Loucy (cell line): ENCODE data around the gene ATP1A4.

Experiments used
- H2AFZ ChIP-seq: fragments of 200-600 bp; sonication (generic); 2 replicates; pipeline ENCODE4 v1.6.0; 2016; ENCODE audit warnings: antibody characterized with exemption, mild to moderate bottlenecking, low read length, moderate library complexity
- H3F3A ChIP-seq: fragments of 200-600 bp; 2 replicates; pipeline ENCODE4 v1.6.0; 2016; ENCODE audit warnings: antibody characterized with exemption, low read depth, mild to moderate bottlenecking
- H3K27me3 ChIP-seq: fragments of 200-600 bp; sonication (generic); 2 replicates; pipeline ENCODE4 v1.6.1; 2014; ENCODE audit warnings: low read length, mild to moderate bottlenecking; ENCODE audit not compliant: insufficient read depth, poor library complexity, severe bottlenecking
- H3K36me3 ChIP-seq: fragments of 200-600 bp; sonication (generic); 2 replicates; pipeline ENCODE4 v1.6.1; 2016; ENCODE audit warnings: low read length; ENCODE audit not compliant: insufficient read depth
- H3K4me1 ChIP-seq: fragments of 200-600 bp; sonication (generic); 2 replicates; pipeline ENCODE4 v1.5.1; 2014; ENCODE audit warnings: low read length, mild to moderate bottlenecking; ENCODE audit not compliant: insufficient read depth, poor library complexity, severe bottlenecking
- H3K4me2 ChIP-seq: fragments of 200-600 bp; sonication (generic); 2 replicates; pipeline ENCODE4 v1.6.0; 2014; ENCODE audit warnings: antibody characterized with exemption, low read length, low read depth, mild to moderate bottlenecking; ENCODE audit not compliant: poor library complexity, severe bottlenecking
- H3K4me3 ChIP-seq: fragments of 200-600 bp; sonication (generic); 2 replicates; pipeline ENCODE4 v1.5.1; 2014; ENCODE audit warnings: low read length, mild to moderate bottlenecking, mixed read lengths; ENCODE audit not compliant: poor library complexity, severe bottlenecking
- H3K79me2 ChIP-seq: fragments of 200-600 bp; sonication (generic); 2 replicates; pipeline ENCODE4 v1.6.1; 2014; ENCODE audit warnings: low read length; ENCODE audit not compliant: insufficient read depth
- H3K9ac ChIP-seq: fragments of 200-600 bp; sonication (generic); 2 replicates; pipeline ENCODE4 v1.6.0; 2014; ENCODE audit warnings: mild to moderate bottlenecking, low read depth, low read length, moderate library complexity; ENCODE audit not compliant: poor library complexity, severe bottlenecking
- H3K9me2 ChIP-seq: fragments of 200-600 bp; sonication (generic); replicated peaks from 2 replicates; pipeline ENCODE4 v1.6.1; 2016; ENCODE audit warnings: low read depth, low read length, mixed read lengths
- H3K9me3 ChIP-seq: fragments of 200-600 bp; sonication (generic); 2 replicates; pipeline ENCODE4 v1.6.1; 2014; ENCODE audit warnings: mild to moderate bottlenecking, antibody characterized with exemption, low read length, low read depth; ENCODE audit not compliant: insufficient read depth
- H4K20me1 ChIP-seq: fragments of 200-600 bp; sonication (generic); 2 replicates; pipeline ENCODE4 v1.6.0; 2014; ENCODE audit warnings: antibody characterized with exemption, low read length, mild to moderate bottlenecking; ENCODE audit not compliant: insufficient read depth, poor library complexity, severe bottlenecking
- EZH2phosphoT487 ChIP-seq: fragments of 200-600 bp; IDR thresholded peaks from 2 replicates; pipeline ENCODE4 v1.6.1; 2018; ENCODE audit warnings: antibody characterized with exemption, mild to moderate bottlenecking, moderate library complexity, borderline replicate concordance
- TF ChIP-seq, protein P1 (sequence below): fragments of 200-600 bp; sonication (generic); conservative IDR thresholded peaks from 2 replicates; pipeline ENCODE4 v1.5.1; 2014; ENCODE audit warnings: mild to moderate bottlenecking, antibody characterized with exemption, low read length

ATP1A4 gene

DNA sequence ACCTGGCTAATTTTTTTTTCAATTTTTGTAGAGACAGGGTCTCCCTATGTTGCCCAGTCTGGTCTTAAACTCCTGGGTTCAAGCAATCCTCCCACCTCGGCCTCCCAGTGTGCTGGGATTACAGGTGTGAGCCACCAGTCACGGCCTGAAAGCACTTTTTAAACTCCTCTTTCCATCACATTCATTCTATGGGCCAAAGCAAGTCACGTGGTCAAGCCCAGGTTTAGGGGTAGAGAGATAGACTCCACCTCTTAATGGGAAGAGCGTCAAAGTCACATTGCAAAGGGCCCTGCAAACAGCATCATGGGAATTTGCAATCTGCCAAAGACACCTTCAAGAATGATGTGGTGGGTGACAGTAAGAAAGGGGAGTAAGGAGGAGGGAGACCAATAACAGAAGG lies 7.1 kb downstream of the ATP1A4 start:
- Histone ChIP-seq H3K9me3 (no peaks in the 10 kb centered on the region), H3K9ac (no peak overlapping the region), H3K9me2 (no peaks in the 10 kb centered on the region), H3K4me3 (no peak overlapping the region), H3K4me2 (no peak overlapping the region), H3K79me2 (no peaks in the 10 kb centered on the region), H2AFZ (no peak overlapping the region), H3K36me3 (no peaks in the 10 kb centered on the region), H3F3A (no peaks in the 10 kb centered on the region), H4K20me1 (no peaks in the 10 kb centered on the region), H3K4me1 (no peaks in the 10 kb centered on the region), H3K27me3 (no peaks in the 10 kb centered on the region)
- TF ChIP-seq EZH2phosphoT487, result no peak
- TF ChIP-seq, protein P1, sequence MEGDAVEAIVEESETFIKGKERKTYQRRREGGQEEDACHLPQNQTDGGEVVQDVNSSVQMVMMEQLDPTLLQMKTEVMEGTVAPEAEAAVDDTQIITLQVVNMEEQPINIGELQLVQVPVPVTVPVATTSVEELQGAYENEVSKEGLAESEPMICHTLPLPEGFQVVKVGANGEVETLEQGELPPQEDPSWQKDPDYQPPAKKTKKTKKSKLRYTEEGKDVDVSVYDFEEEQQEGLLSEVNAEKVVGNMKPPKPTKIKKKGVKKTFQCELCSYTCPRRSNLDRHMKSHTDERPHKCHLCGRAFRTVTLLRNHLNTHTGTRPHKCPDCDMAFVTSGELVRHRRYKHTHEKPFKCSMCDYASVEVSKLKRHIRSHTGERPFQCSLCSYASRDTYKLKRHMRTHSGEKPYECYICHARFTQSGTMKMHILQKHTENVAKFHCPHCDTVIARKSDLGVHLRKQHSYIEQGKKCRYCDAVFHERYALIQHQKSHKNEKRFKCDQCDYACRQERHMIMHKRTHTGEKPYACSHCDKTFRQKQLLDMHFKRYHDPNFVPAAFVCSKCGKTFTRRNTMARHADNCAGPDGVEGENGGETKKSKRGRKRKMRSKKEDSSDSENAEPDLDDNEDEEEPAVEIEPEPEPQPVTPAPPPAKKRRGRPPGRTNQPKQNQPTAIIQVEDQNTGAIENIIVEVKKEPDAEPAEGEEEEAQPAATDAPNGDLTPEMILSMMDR, result no peak

DNA sequence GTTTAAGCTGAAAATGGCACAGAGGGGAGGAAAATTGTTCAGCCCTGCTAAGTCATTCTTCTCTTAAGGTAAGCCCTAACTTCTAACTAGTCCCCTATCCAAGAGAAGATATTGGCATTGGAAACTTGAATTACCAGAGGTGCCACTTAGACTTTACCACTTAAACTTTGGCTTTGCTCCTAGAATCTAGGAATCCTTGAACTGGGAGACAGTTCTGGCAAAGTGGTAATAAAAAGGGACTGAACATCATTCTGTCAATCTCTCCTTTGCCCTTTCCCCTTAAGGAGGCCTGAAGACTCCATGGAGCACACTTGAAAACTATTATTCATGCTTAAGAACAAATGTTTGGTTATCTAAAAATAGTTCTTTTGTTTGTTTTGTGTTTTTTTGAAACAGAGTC lies 8.4 kb downstream of the ATP1A4 start:
- Histone ChIP-seq H3K4me1 (no peaks in the 10 kb centered on the region), H3K4me2 (no peak overlapping the region)
- no peak for TF ChIP-seq EZH2phosphoT487

DNA sequence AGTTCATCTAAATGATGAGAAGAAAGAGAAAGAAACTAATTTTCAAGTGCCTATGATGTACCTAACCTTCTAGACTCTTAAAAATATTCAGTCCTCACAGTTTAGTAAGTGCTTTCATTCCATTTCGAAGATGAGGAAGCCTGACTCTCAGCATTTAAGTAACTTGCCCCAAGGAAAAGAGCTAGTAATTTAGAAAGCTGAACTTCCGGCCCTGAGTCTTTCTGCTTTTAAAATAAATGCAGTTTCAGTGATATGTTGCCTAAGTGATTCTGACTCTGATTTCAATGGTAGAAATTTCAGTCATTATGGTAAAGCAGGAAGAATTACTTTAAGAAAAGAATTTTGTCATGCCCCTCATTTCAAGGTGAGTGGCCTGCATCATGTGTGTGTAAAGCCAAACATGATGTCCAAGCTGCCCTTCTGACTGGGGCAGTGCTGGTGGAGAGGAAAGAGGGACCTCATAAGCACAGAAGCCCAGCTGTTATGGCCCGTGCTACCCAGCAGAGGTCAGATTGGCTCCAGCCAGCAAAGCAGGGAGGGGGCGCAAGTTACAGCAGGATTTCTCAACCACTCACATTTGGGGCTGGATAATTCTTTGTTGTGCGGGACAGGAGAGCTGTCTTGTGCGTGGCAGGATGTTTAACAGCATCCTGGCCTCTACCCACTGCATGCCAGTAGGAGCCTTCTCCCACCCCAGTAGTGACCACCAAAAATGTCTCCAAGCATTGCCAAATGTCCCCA lies 10.7 kb downstream of the ATP1A4 start:
- no peaks in the 10 kb centered on the region for H3K9me3 ChIP-seq

More for the DNA sequence above, 8.4 kb downstream of the ATP1A4 start:
- H3K27me3 ChIP-seq, result no peaks in the 10 kb centered on the region
- no peaks in the 10 kb centered on the region for H3K9me3 ChIP-seq
- no peaks in the 10 kb centered on the region for H3K36me3 ChIP-seq
- H3F3A ChIP-seq, result no peaks in the 10 kb centered on the region
- H4K20me1 ChIP-seq, result no peaks in the 10 kb centered on the region
- H3K9me2 ChIP-seq, result no peaks in the 10 kb centered on the region
- no peak overlapping the region for H3K4me3 ChIP-seq
- H2AFZ ChIP-seq, result no peak overlapping the region
- no peak overlapping the region for H3K9ac ChIP-seq
- no peaks in the 10 kb centered on the region for H3K79me2 ChIP-seq

More for the DNA sequence above, 10.7 kb downstream of the ATP1A4 start:
- H3K4me1 ChIP-seq, result peaks cover 5% of the 10 kb centered on the region
- no peak overlapping the region for H3K9ac ChIP-seq
- H3K79me2 ChIP-seq, result no peaks in the 10 kb centered on the region
- no peak overlapping the region for H3K4me3 ChIP-seq
- 0 out of 2 replicates have a peak overlapping the region, but pooled peaks have one; percentile 20 for H2AFZ ChIP-seq
- no peaks in the 10 kb centered on the region for H3K36me3 ChIP-seq
- no peaks in the 10 kb centered on the region for H3K9me2 ChIP-seq
- H3K27me3 ChIP-seq, result no peaks in the 10 kb centered on the region
- no peaks in the 10 kb centered on the region for H3F3A ChIP-seq
- TF ChIP-seq, protein P1, result peak; percentile 75
- no peak for TF ChIP-seq EZH2phosphoT487
- no peaks in the 10 kb centered on the region for H4K20me1 ChIP-seq
- H3K4me2 ChIP-seq, result no peak overlapping the region
